Measurements from ENCODE around the gene CLIC3. TPM values are rescaled to one million over a fixed set of nuclear protein-coding genes. Genes with fewer than 3 reads are reported as not detected.
A peak's percentile ranks its signal among the peaks of the same experiment; 100 is the strongest.

Gene CLIC3
- total RNA-seq, 1 experiment from 2014 or later: not detected

GRCh38 chr9:136991993-136992818 lies 4.2 kb downstream of the CLIC3 start, which contains the start of gene PAXX:
Gene PAXX, plus strand, starts transcription at chr9:136992422. Its CDS starts 22 bp downstream, at chr9:136992444.
- H3K36me3 ChIP-seq (ENCODE audit: insufficient read depth, low read length, poor library complexity, severe bottlenecking): peaks cover 7% of the 10 kb centered on the region
- no peaks in the 10 kb centered on the region for H3K27me3 ChIP-seq (replicated peaks; ENCODE audit: insufficient read depth, low read depth, low read length, poor library complexity)
- peak within 1 kb of the TSS; percentile 75 for H3K4me3 ChIP-seq (ENCODE audit: low read depth, low read length, poor library complexity, severe bottlenecking)
- H3K4me1 ChIP-seq (ENCODE audit: insufficient read depth, low read length, poor library complexity, severe bottlenecking): peaks cover 26% of the 10 kb centered on the region
- TF ChIP-seq EZH2 (IDR thresholded peaks at IDR 0.05; ENCODE audit: borderline replicate concordance, low read depth, low read length, poor library complexity, severe bottlenecking) (no peak), CTCF (conservative IDR thresholded peaks at IDR 0.05; ENCODE audit: low read depth, low read length) (no peak)
- peak within 1 kb of the TSS; percentile 88 for H3K27ac ChIP-seq (ENCODE audit: low read depth, low read length, poor library complexity, severe bottlenecking)
- CTCF ChIA-PET: interaction anchor here (0.6 to 1.1 kb wide), 5 partner anchors 14 to 231 kb away, joined by 3 to 14 read pairs (median 6); partner anchors contain the start of gene TPRN
- intact Hi-C loops (cut with micrococcal nuclease; ENCODE audit: unreplicated experiment): no loop called here
- H3K9me3 ChIP-seq (ENCODE audit: low read depth, low read length, poor library complexity, severe bottlenecking): no peaks in the 10 kb centered on the region
- POLR2A ChIA-PET (ENCODE audit: low non-redundant PET): no interaction called here
- DNase-seq (ENCODE audit: low spot score): peak; percentile 94
- BruUV-seq (replicated peaks): TSS peak; percentile 90

DNA sequence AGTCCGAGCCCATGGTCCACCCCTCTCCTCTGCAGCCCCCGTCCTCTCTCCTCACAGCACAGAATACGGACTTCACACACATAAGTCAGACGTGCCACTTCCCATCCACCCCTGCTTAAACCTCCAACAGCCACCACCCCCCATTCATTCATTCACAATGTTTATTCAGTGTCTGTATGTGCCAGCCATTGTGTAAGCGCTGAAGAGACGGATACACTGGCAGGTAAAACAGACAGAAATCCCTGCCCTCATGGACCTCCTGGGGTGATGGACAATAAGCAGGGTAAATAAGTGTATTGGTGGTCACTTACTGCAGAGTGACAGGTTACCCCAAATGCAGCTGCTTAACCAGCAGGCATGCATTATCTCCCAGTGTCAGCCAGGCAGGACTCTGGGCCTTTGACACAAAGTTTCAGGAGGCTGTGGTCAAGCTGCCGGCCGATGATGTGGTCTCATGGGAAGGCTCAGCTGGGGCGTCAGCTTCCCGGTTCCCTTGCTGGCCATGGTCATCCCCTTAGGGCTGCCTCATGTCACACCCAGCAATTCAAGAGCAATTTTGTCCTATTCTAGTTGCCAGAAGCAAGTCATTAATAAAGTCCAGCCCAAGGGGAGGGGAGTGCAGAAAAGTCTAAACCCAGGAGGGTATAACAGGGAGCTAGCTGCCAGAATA lies 6.0 kb downstream of the CLIC3 start:
- POLR2A ChIA-PET (ENCODE audit: low non-redundant PET): no interaction called here
- TF ChIP-seq EZH2 (IDR thresholded peaks at IDR 0.05; ENCODE audit: borderline replicate concordance, low read depth, low read length, poor library complexity, severe bottlenecking) (no peak), CTCF (conservative IDR thresholded peaks at IDR 0.05; ENCODE audit: low read depth, low read length) (no peak)
- Histone ChIP-seq H3K27me3 (replicated peaks; ENCODE audit: insufficient read depth, low read depth, low read length, poor library complexity) (no peaks in the 10 kb centered on the region), H3K36me3 (ENCODE audit: insufficient read depth, low read length, poor library complexity, severe bottlenecking) (peaks cover 7% of the 10 kb centered on the region), H3K4me3 (ENCODE audit: low read depth, low read length, poor library complexity, severe bottlenecking) (no peak overlapping the region), H3K27ac (ENCODE audit: low read depth, low read length, poor library complexity, severe bottlenecking) (no peak overlapping the region), H3K4me1 (ENCODE audit: insufficient read depth, low read length, poor library complexity, severe bottlenecking) (peaks cover 13% of the 10 kb centered on the region), H3K9me3 (ENCODE audit: low read depth, low read length, poor library complexity, severe bottlenecking) (no peaks in the 10 kb centered on the region)
- CTCF ChIA-PET: no interaction called here
- no peak for DNase-seq (ENCODE audit: low spot score)
- intact Hi-C loops (cut with micrococcal nuclease; ENCODE audit: unreplicated experiment): no loop called here
- BruUV-seq (replicated peaks): no TSS peak

- H3K9me3 ChIP-seq (ENCODE audit: low read depth, low read length, poor library complexity, severe bottlenecking): no peaks in the 10 kb centered on the region
- ChIA-PET CTCF (no interaction called here), POLR2A (ENCODE audit: low non-redundant PET) (no interaction called here)
- no peak overlapping the region for H3K27ac ChIP-seq (ENCODE audit: low read depth, low read length, poor library complexity, severe bottlenecking)
- BruUV-seq (replicated peaks): no TSS peak
- peaks cover 6% of the 10 kb centered on the region for H3K36me3 ChIP-seq (ENCODE audit: insufficient read depth, low read length, poor library complexity, severe bottlenecking)
- peaks cover 11% of the 10 kb centered on the region for H3K4me1 ChIP-seq (ENCODE audit: insufficient read depth, low read length, poor library complexity, severe bottlenecking)
- no peak overlapping the region for H3K4me3 ChIP-seq (ENCODE audit: low read depth, low read length, poor library complexity, severe bottlenecking)
- DNase-seq (ENCODE audit: low spot score): no peak
- TF ChIP-seq CTCF (conservative IDR thresholded peaks at IDR 0.05; ENCODE audit: low read depth, low read length): no peak
- no peak for TF ChIP-seq EZH2 (IDR thresholded peaks at IDR 0.05; ENCODE audit: borderline replicate concordance, low read depth, low read length, poor library complexity, severe bottlenecking)
- H3K27me3 ChIP-seq (replicated peaks; ENCODE audit: insufficient read depth, low read depth, low read length, poor library complexity): no peaks in the 10 kb centered on the region
- intact Hi-C loops (cut with micrococcal nuclease; ENCODE audit: unreplicated experiment): no loop called here
These were observed 7.5 kb downstream of the CLIC3 start for GRCh38 chr9:136988872-136989271.

Measured in A673 (cell line).